LNCAP (cell line): Measurements from ENCODE around the gene MBNL2.

ENCODE experiments used
- TF ChIP-seq, protein P1 (sequence below): fragments of 450-650 bp; IDR thresholded peaks from 2 replicates; pipeline ENCODE4 v1.5.1; 2017; ENCODE audit warnings: mild to moderate bottlenecking

The MBNL2 gene

DNA sequence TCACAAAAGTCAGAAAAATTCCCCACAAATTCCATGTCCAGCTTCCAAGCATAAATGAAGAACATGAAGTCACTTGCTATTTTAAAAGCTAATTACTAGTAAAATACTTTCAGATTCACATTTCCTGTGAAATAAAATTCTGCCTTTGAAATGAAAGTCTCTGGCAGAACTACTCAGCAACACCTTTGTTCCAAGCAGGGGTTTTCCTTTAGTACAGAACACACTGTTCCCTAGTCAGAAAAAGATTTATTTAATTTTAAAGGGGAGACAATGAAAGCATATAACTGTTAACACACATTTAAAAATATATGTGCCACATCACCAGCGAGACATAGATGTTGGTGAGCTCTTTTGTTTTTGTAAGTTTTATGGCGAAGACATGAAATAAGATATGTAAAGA is 185.4 kb downstream of the MBNL2 start:
- TF ChIP-seq, protein P1, sequence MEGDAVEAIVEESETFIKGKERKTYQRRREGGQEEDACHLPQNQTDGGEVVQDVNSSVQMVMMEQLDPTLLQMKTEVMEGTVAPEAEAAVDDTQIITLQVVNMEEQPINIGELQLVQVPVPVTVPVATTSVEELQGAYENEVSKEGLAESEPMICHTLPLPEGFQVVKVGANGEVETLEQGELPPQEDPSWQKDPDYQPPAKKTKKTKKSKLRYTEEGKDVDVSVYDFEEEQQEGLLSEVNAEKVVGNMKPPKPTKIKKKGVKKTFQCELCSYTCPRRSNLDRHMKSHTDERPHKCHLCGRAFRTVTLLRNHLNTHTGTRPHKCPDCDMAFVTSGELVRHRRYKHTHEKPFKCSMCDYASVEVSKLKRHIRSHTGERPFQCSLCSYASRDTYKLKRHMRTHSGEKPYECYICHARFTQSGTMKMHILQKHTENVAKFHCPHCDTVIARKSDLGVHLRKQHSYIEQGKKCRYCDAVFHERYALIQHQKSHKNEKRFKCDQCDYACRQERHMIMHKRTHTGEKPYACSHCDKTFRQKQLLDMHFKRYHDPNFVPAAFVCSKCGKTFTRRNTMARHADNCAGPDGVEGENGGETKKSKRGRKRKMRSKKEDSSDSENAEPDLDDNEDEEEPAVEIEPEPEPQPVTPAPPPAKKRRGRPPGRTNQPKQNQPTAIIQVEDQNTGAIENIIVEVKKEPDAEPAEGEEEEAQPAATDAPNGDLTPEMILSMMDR = no peak

- TF ChIP-seq, protein P1 = no peak
Observed at GRCh38 chr13:97408938-97409337, 186.8 kb downstream of the MBNL2 start.

GRCh38 chr13:97411984-97412383 is 189.9 kb downstream of the MBNL2 start:
- TF ChIP-seq, protein P1 = no peak

DNA sequence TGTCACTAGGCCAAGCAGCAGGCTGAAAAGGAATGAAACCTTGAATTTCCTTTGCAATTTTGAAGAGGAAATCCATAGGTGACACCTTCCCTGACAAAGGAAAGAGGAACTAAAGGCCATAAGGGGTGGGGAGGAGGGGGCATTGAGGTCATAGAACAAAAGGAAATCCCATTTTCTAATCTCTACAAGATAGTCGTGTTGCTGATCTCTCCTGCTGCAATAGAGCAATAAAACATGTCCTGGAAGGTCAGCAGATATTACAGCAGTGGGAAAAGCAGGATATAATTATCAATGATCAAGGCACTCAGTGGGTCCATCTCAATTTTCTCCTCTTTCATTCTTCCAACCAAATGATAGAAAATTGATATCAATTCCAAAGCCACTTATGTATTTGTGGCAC is 191.6 kb downstream of the MBNL2 start:
- TF ChIP-seq, protein P1 = no peak

- TF ChIP-seq, protein P1 = no peak
Observed at GRCh38 chr13:97414392-97414791, 192.3 kb downstream of the MBNL2 start.

- TF ChIP-seq, protein P1 = no peak
Observed at GRCh38 chr13:97417698-97418097, 195.6 kb downstream of the MBNL2 start.

GRCh38 chr13:97422118-97423054 is 200.3 kb downstream of the MBNL2 start:
- TF ChIP-seq, protein P1 = no peak
